ENCODE data around the gene PIK3CB.
"Not testable (repeated sequence)": the region's sequence is repeated elsewhere in the genome, so short reads cannot be mapped to it uniquely, and the experiment has no call there.

- TF ChIP-seq, protein P1, sequence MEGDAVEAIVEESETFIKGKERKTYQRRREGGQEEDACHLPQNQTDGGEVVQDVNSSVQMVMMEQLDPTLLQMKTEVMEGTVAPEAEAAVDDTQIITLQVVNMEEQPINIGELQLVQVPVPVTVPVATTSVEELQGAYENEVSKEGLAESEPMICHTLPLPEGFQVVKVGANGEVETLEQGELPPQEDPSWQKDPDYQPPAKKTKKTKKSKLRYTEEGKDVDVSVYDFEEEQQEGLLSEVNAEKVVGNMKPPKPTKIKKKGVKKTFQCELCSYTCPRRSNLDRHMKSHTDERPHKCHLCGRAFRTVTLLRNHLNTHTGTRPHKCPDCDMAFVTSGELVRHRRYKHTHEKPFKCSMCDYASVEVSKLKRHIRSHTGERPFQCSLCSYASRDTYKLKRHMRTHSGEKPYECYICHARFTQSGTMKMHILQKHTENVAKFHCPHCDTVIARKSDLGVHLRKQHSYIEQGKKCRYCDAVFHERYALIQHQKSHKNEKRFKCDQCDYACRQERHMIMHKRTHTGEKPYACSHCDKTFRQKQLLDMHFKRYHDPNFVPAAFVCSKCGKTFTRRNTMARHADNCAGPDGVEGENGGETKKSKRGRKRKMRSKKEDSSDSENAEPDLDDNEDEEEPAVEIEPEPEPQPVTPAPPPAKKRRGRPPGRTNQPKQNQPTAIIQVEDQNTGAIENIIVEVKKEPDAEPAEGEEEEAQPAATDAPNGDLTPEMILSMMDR (IDR thresholded peaks at IDR 0.05), result not testable (repeated sequence)
- TF ChIP-seq POLR2A (IDR thresholded peaks at IDR 0.05), result not testable (repeated sequence)
Observed at GRCh38 chr3:138802223-138802622, 32.5 kb downstream of the PIK3CB start.

All from Peyer's patch (tissue), 4 donors.